PFSK-1 (cell line): ENCODE measurements around the gene CDK16.

Experiments
- FOXP2 ChIP-seq: optimal IDR thresholded peaks from 2 replicates; pipeline ENCODE3; 2011; ENCODE audit warnings: borderline replicate concordance, control low read depth, inconsistent platforms; ENCODE audit not compliant: insufficient read depth; ENCODE audit errors: extremely low read length, extremely low read depth
- POLR2AphosphoS5 ChIP-seq: IDR thresholded peaks from 2 replicates; pipeline ENCODE4 v1.6.1; 2012; ENCODE audit warnings: low read depth, mild to moderate bottlenecking, control low read depth, low read length, moderate library complexity
- SIN3A ChIP-seq: IDR thresholded peaks from 2 replicates; pipeline ENCODE4 v1.6.1; 2012; ENCODE audit warnings: mild to moderate bottlenecking, low read length, moderate library complexity, borderline replicate concordance; ENCODE audit not compliant: insufficient read depth
- TAF1 ChIP-seq: IDR thresholded peaks from 2 replicates; pipeline ENCODE4 v1.6.1; 2012; ENCODE audit warnings: low read length, control low read depth, borderline replicate concordance; ENCODE audit not compliant: insufficient read depth
- TF ChIP-seq, protein P1 (sequence below), 2 experiments: IDR thresholded peaks; 2 replicates each; pipeline versions ENCODE4 v1.6.1 to v1.8.0; 2011 to 2012; ENCODE audit warnings: low read depth in 2 of 2, low read length in 2 of 2, control low read depth in 1 of 2, inconsistent platforms in 1 of 2, mild to moderate bottlenecking in 1 of 2, moderate library complexity in 1 of 2; ENCODE audit not compliant: insufficient read depth in 1 of 2

The CDK16 gene

DNA sequence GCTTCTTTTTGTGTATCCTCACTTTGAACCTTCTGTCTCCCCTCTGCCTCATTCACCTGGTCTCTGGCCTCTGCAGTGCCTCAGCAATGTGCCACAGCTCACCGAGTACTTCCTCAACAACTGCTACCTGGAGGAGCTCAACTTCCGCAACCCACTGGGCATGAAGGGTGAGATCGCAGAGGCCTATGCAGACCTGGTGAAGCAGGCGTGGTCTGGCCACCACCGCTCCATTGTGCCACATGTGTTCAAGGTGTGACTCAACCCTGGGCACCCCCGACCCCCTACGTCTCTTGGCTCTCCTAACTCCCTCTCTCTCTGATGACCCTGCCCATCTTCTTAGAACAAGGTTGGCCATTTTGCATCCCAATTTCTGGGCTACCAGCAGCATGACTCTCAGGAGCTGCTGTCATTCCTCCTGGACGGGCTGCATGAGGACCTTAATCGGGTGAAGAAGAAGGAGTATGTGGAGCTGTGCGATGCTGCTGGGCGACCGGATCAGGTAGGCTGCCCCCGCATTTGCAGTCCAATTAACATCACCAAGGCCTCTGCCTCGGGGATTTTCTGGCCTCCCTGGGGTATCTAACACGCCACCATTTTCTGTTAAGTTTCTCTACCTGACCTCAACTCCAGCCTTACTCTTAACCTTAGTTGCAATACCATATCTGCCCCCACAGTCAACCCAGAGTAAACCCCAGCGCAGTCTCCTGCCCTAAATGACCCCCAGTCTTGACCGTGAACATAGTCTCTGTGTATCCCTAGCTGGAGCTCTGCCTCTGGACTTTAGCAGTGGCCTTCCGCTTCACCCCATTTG lies 22.9 kb downstream of the CDK16 start:
- TF ChIP-seq FOXP2 (no peak), SIN3A (no peak), POLR2AphosphoS5 (no peak), TAF1 (no peak)

DNA sequence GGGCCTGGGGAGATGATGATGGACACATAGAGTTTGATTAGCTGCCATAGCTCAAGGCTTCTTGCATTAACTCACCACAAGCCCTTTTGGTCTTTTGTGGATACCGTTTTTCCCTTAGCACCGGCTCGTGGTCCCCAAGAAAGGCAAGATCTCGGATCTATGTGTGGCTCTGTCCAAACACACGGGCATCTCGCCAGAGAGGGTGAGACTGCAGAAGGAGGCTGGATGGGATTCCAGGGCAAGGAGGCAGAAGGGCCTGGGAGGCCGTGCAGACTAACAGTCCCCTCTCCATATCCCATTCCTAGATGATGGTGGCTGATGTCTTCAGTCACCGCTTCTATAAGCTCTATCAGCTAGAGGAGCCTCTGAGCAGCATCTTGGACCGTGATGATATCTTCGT lies 23.8 kb downstream of the CDK16 start:
- no peak for TF ChIP-seq FOXP2
- TF ChIP-seq TAF1, result no peak
- TF ChIP-seq, protein P1, sequence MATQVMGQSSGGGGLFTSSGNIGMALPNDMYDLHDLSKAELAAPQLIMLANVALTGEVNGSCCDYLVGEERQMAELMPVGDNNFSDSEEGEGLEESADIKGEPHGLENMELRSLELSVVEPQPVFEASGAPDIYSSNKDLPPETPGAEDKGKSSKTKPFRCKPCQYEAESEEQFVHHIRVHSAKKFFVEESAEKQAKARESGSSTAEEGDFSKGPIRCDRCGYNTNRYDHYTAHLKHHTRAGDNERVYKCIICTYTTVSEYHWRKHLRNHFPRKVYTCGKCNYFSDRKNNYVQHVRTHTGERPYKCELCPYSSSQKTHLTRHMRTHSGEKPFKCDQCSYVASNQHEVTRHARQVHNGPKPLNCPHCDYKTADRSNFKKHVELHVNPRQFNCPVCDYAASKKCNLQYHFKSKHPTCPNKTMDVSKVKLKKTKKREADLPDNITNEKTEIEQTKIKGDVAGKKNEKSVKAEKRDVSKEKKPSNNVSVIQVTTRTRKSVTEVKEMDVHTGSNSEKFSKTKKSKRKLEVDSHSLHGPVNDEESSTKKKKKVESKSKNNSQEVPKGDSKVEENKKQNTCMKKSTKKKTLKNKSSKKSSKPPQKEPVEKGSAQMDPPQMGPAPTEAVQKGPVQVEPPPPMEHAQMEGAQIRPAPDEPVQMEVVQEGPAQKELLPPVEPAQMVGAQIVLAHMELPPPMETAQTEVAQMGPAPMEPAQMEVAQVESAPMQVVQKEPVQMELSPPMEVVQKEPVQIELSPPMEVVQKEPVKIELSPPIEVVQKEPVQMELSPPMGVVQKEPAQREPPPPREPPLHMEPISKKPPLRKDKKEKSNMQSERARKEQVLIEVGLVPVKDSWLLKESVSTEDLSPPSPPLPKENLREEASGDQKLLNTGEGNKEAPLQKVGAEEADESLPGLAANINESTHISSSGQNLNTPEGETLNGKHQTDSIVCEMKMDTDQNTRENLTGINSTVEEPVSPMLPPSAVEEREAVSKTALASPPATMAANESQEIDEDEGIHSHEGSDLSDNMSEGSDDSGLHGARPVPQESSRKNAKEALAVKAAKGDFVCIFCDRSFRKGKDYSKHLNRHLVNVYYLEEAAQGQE (IDR thresholded peaks at IDR 0.05; ENCODE audit: insufficient read depth in 1 of 2, low read depth in 2 of 2, low read length in 2 of 2), result no peak

DNA sequence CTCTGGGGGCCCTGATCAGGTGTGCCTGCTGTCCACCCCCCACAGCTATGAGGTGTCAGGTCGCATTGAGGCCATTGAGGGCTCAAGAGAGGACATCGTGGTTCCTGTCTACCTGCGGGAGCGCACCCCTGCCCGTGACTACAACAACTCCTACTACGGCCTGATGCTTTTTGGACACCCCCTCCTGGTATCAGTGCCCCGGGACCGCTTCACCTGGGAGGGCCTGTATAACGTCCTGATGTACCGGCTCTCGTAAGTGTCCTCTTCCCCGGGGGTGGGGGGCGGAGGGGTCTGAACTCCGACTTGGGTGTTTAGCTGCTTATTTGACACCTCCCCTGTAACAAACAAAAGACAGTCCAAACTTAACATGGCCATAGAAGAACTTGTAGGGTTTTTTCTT lies 24.9 kb downstream of the CDK16 start:
- TF ChIP-seq TAF1 (no peak), FOXP2 (no peak), SIN3A (no peak), POLR2AphosphoS5 (no peak)
- TF ChIP-seq, protein P1 (IDR thresholded peaks at IDR 0.05; ENCODE audit: insufficient read depth in 1 of 2, low read depth in 2 of 2, low read length in 2 of 2), result no peak

DNA sequence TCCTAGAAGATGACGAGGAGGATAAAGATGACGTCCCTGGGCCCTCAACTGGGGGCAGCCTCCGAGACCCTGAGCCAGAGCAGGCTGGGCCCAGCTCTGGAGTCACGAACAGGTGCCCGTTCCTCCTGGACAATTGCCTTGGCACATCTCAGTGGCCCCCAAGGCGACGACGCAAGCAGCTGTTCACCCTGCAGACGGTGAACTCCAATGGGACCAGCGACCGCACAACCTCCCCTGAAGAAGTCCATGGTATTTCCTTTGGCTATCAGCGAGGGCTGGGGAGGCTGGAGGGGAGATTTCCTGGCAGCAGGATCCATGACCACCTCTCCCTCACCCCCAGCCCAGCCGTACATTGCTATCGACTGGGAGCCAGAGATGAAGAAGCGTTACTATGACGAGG lies 26.2 kb downstream of the CDK16 start:
- TF ChIP-seq FOXP2 (no peak), TAF1 (no peak), POLR2AphosphoS5 (no peak), SIN3A (no peak)
- TF ChIP-seq, protein P1 (IDR thresholded peaks at IDR 0.05; ENCODE audit: insufficient read depth in 1 of 2, low read depth in 2 of 2, low read length in 2 of 2), result no peak

DNA sequence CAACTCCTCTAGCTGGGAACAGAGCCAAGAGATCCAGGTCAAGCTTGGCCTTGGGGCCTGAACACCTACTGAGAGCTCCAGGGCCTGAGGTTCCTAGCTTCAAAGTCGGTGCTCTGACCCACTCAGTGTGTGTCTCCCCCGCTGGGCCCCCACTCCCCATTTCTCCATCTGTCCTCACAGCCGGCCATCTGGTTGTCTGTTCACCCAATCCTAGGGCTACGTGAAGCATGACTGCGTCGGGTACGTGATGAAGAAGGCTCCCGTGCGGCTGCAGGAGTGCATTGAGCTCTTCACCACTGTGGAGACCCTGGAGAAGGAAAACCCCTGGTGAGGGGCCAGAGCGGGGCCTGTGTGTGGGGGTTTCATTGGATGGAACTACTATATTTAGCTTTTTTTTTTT lies 26.7 kb downstream of the CDK16 start:
- TF ChIP-seq TAF1, result no peak
- TF ChIP-seq SIN3A, result no peak
- TF ChIP-seq POLR2AphosphoS5, result no peak
- TF ChIP-seq, protein P1 (IDR thresholded peaks at IDR 0.05; ENCODE audit: insufficient read depth in 1 of 2, low read depth in 2 of 2, low read length in 2 of 2), result no peak
- no peak for TF ChIP-seq FOXP2
